CD4-positive, alpha-beta T cell treated with Interleukin-15 for 4 hours (primary cell): ENCODE measurements around the gene C2orf68.
"Not testable (repeated sequence)": the region's sequence is repeated elsewhere in the genome, so short reads cannot be mapped to it uniquely, and the experiment has no call there.

ENCODE experiments used
- DNase-seq: peaks from one replicate; pipeline ENCODE4 v3.0.0-alpha.2; 2020; ENCODE audit warnings: low spot score

Gene C2orf68

DNA sequence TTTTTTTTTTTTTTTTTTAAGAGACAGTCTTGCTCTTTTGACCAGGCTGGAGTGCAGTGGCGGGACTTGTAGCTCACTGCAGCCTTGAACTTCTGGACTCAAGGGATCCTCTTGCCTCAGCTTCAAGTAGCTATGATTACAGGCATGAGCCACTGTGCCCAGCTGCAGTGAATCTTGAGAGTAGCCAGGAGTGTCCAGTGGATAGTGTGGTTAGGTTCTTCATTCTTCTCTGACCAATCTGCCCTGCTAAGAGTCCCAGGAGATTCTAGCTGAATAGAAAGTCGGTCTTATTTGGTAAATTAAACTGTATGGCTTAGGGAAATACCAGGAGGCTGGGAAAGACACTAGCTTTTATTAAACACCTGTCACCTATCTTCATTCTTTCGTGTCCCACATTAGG lies 19.4 kb upstream of the C2orf68 start:
- DNase-seq, result no peak

DNA sequence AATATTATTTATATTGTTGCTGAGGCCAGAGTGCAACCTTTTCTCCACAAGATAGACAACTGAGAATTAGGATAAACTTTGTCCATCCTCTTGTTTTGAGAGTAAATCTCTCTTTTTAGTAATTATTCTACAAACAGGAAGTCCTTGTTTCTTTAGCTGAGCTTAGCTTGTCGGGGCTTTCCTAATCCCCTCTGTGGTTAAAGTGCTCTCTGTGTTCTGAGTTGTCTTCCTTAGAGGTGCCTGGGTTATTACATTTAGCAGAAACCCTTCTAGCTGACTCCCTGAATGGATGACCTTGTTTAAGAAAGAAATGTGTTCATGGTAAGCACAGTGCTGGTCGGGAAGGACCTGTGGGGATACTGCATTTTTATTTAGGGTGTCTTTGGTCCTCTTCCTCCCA lies 16.8 kb upstream of the C2orf68 start:
- DNase-seq, result no peak

DNA sequence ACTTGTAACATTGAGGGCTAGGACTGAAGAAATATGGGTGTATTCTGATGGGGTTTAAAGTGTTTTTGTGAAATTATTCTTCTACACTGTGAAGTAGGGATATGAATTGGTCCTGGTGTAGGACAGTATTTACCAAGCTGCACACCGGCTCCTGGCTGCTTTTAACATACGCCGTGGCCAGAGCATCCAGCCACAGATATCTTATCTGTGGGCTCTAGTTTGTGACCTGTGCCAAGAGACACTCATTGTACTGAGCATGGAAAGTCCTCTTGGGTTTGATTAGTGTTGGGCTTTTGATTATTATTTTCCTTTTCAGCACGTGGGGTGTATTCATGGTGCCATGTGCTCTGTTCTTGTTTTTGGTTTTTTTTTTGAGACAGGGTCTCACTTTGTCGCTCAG lies 12.1 kb upstream of the C2orf68 start:
- DNase-seq, result no peak

DNA sequence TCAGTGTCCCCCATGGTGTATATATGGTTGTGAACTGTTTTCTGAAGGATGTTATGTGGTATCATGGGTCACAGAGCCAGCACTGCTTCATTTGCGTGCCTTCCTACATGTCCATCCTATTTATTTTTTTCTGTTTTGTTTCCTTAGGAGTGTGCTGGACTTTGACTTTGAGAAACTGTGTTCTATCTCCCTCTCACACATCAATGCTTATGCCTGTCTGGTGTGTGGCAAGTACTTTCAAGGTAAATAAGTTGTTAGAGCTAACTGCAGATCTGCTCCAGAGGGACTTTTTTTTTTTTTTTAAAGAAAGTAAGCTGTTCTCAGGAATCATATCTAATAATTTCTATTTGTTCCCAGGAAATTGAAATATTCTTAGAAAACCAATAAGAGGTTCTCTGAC lies 9.5 kb upstream of the C2orf68 start:
- no peak for DNase-seq

DNA sequence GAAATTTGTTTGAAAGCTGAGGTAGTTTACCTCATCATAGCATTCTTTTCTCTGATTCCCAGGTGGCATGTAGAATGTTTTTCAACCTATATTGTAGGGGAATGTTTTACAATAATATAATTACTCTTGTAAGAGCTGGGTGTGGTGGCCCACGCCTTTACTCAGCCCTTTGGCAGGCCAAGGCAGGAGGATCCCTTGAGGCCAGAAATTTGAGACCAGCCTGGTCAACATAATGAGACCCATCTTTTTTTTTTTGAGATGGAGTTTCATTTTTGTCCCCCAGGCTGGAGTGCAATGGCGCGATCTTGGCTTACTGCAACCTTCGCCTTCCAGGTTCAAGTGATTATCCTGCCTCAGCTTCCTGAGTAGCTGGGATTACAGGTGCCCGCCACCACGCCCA lies 7.8 kb upstream of the C2orf68 start:
- no peak for DNase-seq

- not testable (repeated sequence) for DNase-seq
These were observed 5.9 kb upstream of the C2orf68 start for GRCh38 chr2:85617723-85618122.

DNA sequence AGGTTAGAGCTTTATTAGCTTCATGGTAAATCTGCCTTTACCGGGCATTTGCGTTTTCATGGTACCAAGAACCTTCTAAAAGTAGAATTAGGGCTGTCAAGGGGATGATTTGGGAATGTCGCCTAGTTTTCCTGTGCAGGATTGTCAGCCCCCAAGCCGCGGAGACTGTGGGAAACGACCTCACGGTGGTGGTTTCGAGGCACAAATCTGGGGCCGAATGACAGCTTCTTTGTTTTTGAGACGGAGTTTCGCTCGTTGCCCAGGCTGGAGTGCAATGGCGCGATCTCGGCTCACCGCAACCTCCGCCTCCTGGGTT lies 3.5 kb upstream of the C2orf68 start:
- DNase-seq, result no peak

DNA sequence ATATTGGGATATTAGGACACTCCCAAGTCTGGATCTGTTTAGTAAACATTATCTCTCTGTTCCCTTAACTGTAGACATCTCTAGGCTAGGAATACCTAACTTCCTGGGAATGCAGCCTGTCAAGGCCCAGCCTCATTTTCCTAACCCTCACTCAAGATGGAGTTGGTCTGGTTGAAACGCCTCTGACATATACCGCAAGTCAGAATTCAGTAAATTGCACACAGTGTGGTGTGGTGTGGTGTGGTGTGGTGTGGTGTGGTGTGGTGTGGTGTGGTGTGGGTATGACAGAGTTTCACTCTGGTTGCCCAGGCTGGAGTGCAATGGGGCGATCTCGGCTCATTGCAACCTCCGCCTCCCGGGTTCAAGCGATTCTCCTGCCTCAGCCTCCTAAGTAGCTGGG lies 2.9 kb upstream of the C2orf68 start:
- not testable (repeated sequence) for DNase-seq

GRCh38 chr2:85613717-85614515 lies 2.0 kb upstream of the C2orf68 start:
- DNase-seq, result no peak

GRCh38 chr2:85611217-85611704 lies 605 bp downstream of the C2orf68 start:
- no peak for DNase-seq

GRCh38 chr2:85607268-85608215 lies 4.3 kb downstream of the C2orf68 start:
- DNase-seq, result no peak

DNA sequence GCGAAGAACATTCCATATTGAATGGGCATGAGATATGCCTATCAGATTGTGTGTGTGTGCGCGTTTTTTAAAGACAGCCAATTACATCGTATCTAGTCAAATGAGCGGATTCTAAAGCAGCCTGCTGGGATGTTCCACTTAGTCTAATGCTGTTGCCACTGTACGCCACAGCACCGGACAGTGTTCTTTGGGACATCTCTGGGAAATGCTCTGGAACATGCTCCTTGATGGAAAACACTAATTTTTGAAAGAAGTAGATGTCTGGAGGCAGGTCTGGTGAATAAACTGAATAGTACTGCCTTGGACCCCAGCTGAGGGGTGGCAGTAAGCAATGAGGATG lies 5.8 kb downstream of the C2orf68 start:
- no peak for DNase-seq

GRCh38 chr2:85605406-85606115 lies 6.3 kb downstream of the C2orf68 start:
- no peak for DNase-seq

- no peak for DNase-seq
These were observed 7.1 kb downstream of the C2orf68 start for GRCh38 chr2:85604568-85605339.

GRCh38 chr2:85604133-85604444 lies 7.8 kb downstream of the C2orf68 start:
- not testable (repeated sequence) for DNase-seq

DNA sequence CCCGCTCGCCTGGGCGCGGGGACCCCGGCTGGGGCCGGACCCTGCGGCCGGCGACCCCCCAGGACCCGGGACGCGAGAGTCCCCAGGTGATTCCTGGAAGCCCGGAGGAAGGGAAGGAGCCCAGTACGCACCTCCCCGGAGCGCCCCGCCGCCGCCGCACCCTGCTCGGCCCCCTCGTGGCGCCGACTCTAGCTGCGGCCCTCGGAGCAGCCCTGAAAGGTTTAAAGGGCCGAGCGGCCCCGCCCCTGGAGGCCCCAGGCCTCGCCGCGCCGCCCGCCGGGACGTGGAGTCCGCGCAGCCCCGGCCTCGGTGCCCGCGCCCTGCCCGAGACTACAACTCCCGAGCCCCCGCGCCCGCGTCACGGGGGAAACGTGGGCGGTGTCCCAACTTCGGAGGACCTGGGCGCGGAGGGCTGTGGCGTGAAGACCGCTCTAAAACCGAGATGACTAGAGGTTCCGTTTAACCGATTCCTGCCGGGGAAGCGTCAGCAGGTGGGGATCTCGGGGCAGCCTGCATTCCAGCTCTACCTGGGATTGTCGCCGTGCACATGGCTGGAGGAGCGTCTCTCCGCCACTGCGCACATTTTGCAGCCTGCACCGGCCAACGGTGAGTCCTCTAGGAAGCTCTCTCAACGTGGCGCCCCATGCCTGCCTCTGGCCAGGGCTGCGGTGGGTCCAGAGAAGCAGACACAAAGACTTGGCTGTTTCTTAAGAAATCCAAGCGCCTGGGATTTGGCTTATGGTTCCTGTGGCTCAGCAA lies 9.2 kb downstream of the C2orf68 start, which contains the start of gene TMEM150A:
TSS of gene TMEM150A (minus strand) at position 223 of the 759 bp plus-strand sequence. CDS start 750 bp downstream, outside the sequence.
- peak; percentile 89 for DNase-seq

GRCh38 chr2:85601771-85602475 lies 9.9 kb downstream of the C2orf68 start:
- DNase-seq, result no peak

GRCh38 chr2:85600951-85601770 lies 10.7 kb downstream of the C2orf68 start:
- DNase-seq, result no peak

GRCh38 chr2:85600235-85600575 lies 11.7 kb downstream of the C2orf68 start:
- no peak for DNase-seq
